Hepatocyte (in vitro differentiated cells): ENCODE data around the gene CASTOR1.

Experiments used
- CTCF ChIP-seq: fragments of 200-600 bp; sonication (generic); IDR thresholded peaks from 2 replicates; pipeline ENCODE4 v1.5.1; 2016; ENCODE audit warnings: antibody characterized with exemption, mild to moderate bottlenecking; ENCODE audit not compliant: poor library complexity
- EZH2 ChIP-seq: fragments of 200-600 bp; sonication (generic); IDR thresholded peaks from 2 replicates; pipeline ENCODE4 v1.6.1; 2016; ENCODE audit warnings: antibody characterized with exemption, mild to moderate bottlenecking, borderline replicate concordance

GRCh38 chr22:30277547-30278344 is 11.6 kb downstream of the CASTOR1 start:
- TF ChIP-seq CTCF (no peak), EZH2 (no peak)
